SK-N-SH (cell line): ENCODE data around the gene DMD. TPM values are rescaled to one million over a fixed set of nuclear protein-coding genes. Genes with fewer than 3 reads are reported as not detected.

ENCODE experiments used
- CTCF ChIA-PET: fragments of 300-600, 350-600 bp; formaldehyde crosslinking; extraction: SDS; loops from one replicate; lab custom pipeline; 2021; lab: Yijun Ruan, JAX
- POLR2A ChIA-PET: fragments of 350-600 bp; sonication (Branson Sonifier 250); formaldehyde crosslinking; extraction: SDS; loops from one replicate; lab custom pipeline; 2020; ENCODE audit warnings: antibody characterized with exemption, inconsistent platforms; lab: Yijun Ruan, JAX
- DNase-seq: peaks from one replicate; pipeline ENCODE4 v3.0.0; 2012
- H2AFZ ChIP-seq: fragments of 200-600 bp; sonication (generic); 2 replicates; pipeline ENCODE4 v1.8.1; 2016; ENCODE audit warnings: antibody characterized with exemption, mild to moderate bottlenecking, low read depth
- H3F3A ChIP-seq: fragments of 200-600 bp; sonication (generic); replicated peaks from 2 replicates; pipeline ENCODE3; 2016; ENCODE audit warnings: antibody characterized with exemption, mild to moderate bottlenecking; ENCODE audit not compliant: insufficient read depth
- H3K27ac ChIP-seq, 2 experiments: fragments of 200-500 bp in 1 of 2; fragments of 200-600 bp in 1 of 2; sonication (Bioruptor generic) in 1 of 2; sonication (generic), shearing (Covaris generic) in 1 of 2; 2 replicates each; pipeline versions ENCODE4 v1.5.1 to v1.6.1; 2014 to 2016; ENCODE audit warnings: low read depth in 2 of 2, inconsistent platforms in 1 of 2, low read length in 1 of 2, mild to moderate bottlenecking in 1 of 2, mixed read lengths in 1 of 2
- H3K27me3 ChIP-seq: fragments of 200-600 bp; sonication (generic), shearing (Covaris generic); 2 replicates; pipeline ENCODE4 v1.6.1; 2016; ENCODE audit warnings: mixed run types; ENCODE audit not compliant: insufficient read depth
- H3K36me3 ChIP-seq, 2 experiments: fragments of 200-500 bp in 1 of 2; fragments of 200-600 bp in 1 of 2; sonication (Bioruptor generic) in 1 of 2; sonication (generic) in 1 of 2; replicated peaks in 1 of 2; 2 replicates each; pipeline versions ENCODE3 to v1.5.1; 2014 to 2016; ENCODE audit warnings: low read length in 1 of 2, mild to moderate bottlenecking in 1 of 2; ENCODE audit not compliant: insufficient read depth in 2 of 2, control insufficient read depth in 1 of 2
- H3K4me1 ChIP-seq, 2 experiments: fragments of 200-500 bp in 1 of 2; fragments of 200-600 bp in 1 of 2; sonication (Bioruptor generic) in 1 of 2; sonication (generic), shearing (Covaris generic) in 1 of 2; 2 replicates each; pipeline versions ENCODE4 v1.5.1 to v1.6.1; 2014 to 2016; ENCODE audit warnings: low read depth in 1 of 2, low read length in 1 of 2, mixed run types in 1 of 2; ENCODE audit not compliant: insufficient read depth in 2 of 2, control insufficient read depth in 1 of 2
- H3K4me2 ChIP-seq: fragments of 200-600 bp; sonication (generic), shearing (Covaris generic); 2 replicates; pipeline ENCODE4 v1.6.1; 2017; ENCODE audit warnings: mixed run types
- H3K4me3 ChIP-seq, 2 experiments: fragments of 200-500 bp in 1 of 2; fragments of 200-600 bp in 1 of 2; sonication (Bioruptor generic) in 1 of 2; sonication (generic), shearing (Covaris generic) in 1 of 2; 2 replicates each; pipeline versions ENCODE4 v1.5.1 to v1.8.1; 2014 to 2016; ENCODE audit warnings: low read depth in 2 of 2, inconsistent platforms in 1 of 2, low read length in 1 of 2, mild to moderate bottlenecking in 1 of 2, mixed read lengths in 1 of 2, moderate library complexity in 1 of 2
- H3K79me2 ChIP-seq: fragments of 200-600 bp; sonication (generic); 2 replicates; pipeline ENCODE4 v1.8.1; 2017; ENCODE audit warnings: mild to moderate bottlenecking; ENCODE audit not compliant: insufficient read depth
- H3K9ac ChIP-seq: fragments of 200-600 bp; sonication (generic); 2 replicates; pipeline ENCODE4 v1.6.1; 2017; ENCODE audit warnings: mixed run types
- H3K9me2 ChIP-seq: fragments of 200-600 bp; sonication (generic); 2 replicates; pipeline ENCODE4 v1.6.1; 2017; ENCODE audit warnings: mixed run types
- H3K9me3 ChIP-seq: fragments of 200-600 bp; sonication (generic); 2 replicates; pipeline ENCODE4 v1.6.1; 2017; ENCODE audit warnings: mixed run types, mild to moderate bottlenecking, moderate library complexity
- H4K20me1 ChIP-seq: fragments of 200-600 bp; sonication (generic); 2 replicates; pipeline ENCODE4 v1.6.1; 2017; ENCODE audit warnings: mild to moderate bottlenecking, mixed run types; ENCODE audit not compliant: insufficient read depth
- CHD2 ChIP-seq: fragments of 150-350 bp; IDR thresholded peaks from 2 replicates; pipeline ENCODE4 v1.6.1; 2018; ENCODE audit warnings: low read length; ENCODE audit not compliant: partially characterized antibody
- EP300 ChIP-seq, 2 experiments: IDR thresholded peaks; 2 replicates each; pipeline versions ENCODE4 v1.4.0 to v1.6.1; 2012; ENCODE audit warnings: borderline replicate concordance in 1 of 2, low read depth in 1 of 2, low read length in 1 of 2
- EZH2phosphoT487 ChIP-seq: fragments of 200-600 bp; sonication (generic); IDR thresholded peaks from 2 replicates; pipeline ENCODE4 v1.6.1; 2017; ENCODE audit warnings: low read depth, mixed run types, mild to moderate bottlenecking, antibody characterized with exemption, moderate library complexity, borderline replicate concordance
- FOXM1 ChIP-seq: IDR thresholded peaks from 2 replicates; pipeline ENCODE4 v1.4.0; 2012; ENCODE audit warnings: low read depth, mild to moderate bottlenecking
- GABPA ChIP-seq: IDR thresholded peaks from 2 replicates; pipeline ENCODE4 v1.4.0; 2012; ENCODE audit warnings: low read depth, mild to moderate bottlenecking
- GATA2 ChIP-seq: sonication (generic); formaldehyde crosslinking; IDR thresholded peaks from 2 replicates; pipeline ENCODE4 v1.5.0; 2020; ENCODE audit warnings: mild to moderate bottlenecking, missing genetic modification reagents
- JUND ChIP-seq: IDR thresholded peaks from 2 replicates; pipeline ENCODE4 v1.4.0; 2012
- NFIC ChIP-seq: IDR thresholded peaks from 2 replicates; pipeline ENCODE4 v1.4.0; 2012; ENCODE audit warnings: borderline replicate concordance
- NRF1 ChIP-seq: IDR thresholded peaks from 2 replicates; pipeline ENCODE4 v1.6.1; 2012; ENCODE audit warnings: low read depth, mild to moderate bottlenecking, low read length
- POLR2AphosphoS5 ChIP-seq: IDR thresholded peaks from 2 replicates; pipeline ENCODE4 v1.6.1; 2012; ENCODE audit warnings: low read depth, low read length
- RAD21 ChIP-seq: IDR thresholded peaks from 2 replicates; pipeline ENCODE4 v1.6.1; 2012; ENCODE audit warnings: mild to moderate bottlenecking, low read length
- RXRA ChIP-seq: IDR thresholded peaks from 2 replicates; pipeline ENCODE4 v1.4.0; 2012; ENCODE audit warnings: low read depth, mild to moderate bottlenecking, borderline replicate concordance
- SIN3A ChIP-seq: IDR thresholded peaks from 2 replicates; pipeline ENCODE4 v1.6.1; 2012; ENCODE audit warnings: low read depth, mild to moderate bottlenecking, low read length, moderate library complexity, borderline replicate concordance
- TAF1 ChIP-seq: IDR thresholded peaks from 2 replicates; pipeline ENCODE4 v1.6.1; 2012; ENCODE audit warnings: low read depth, mild to moderate bottlenecking, low read length, moderate library complexity, borderline replicate concordance
- YY1 ChIP-seq: IDR thresholded peaks from 2 replicates; pipeline ENCODE4 v1.4.0; 2012; ENCODE audit warnings: low read depth, mild to moderate bottlenecking
- WGBS: methylation state at CpG from one replicate; pipeline ENCODE4 v1.1.6; 2017; ENCODE audit warnings: low lambda C conversion rate; 5-methylcytosine and 5-hydroxymethylcytosine counted together
- polyA plus RNA-seq, 3 experiments: library from polyadenylated mRNA; depleted of rRNA; stranded (reverse); fragments of >200 nt; gene quantifications; 2 replicates each; pipeline ENCODE4 v1.2.3, GENCODE V29; 2012
- TF ChIP-seq, protein P1 (sequence below): fragments of 200-600 bp; sonication (generic); IDR thresholded peaks from 2 replicates; pipeline ENCODE4 v1.6.1; 2017; ENCODE audit warnings: antibody characterized with exemption, mild to moderate bottlenecking, moderate library complexity
- TF ChIP-seq, protein P2 (sequence below): fragments of 150-350 bp; IDR thresholded peaks from 2 replicates; pipeline ENCODE4 v1.6.1; 2016; ENCODE audit warnings: mild to moderate bottlenecking, low read depth, low read length
- TF ChIP-seq, protein P3 (sequence below): IDR thresholded peaks from 2 replicates; pipeline ENCODE4 v1.6.1; 2012; ENCODE audit warnings: mild to moderate bottlenecking, low read depth, low read length, moderate library complexity

DMD gene
- polyA plus RNA-seq, 1 of the 3 experiments (the other 2 are of a cell fraction): 3.9 TPM

GRCh38 chrX:31217084-31217483, 1994.3 kb downstream of the DMD start (continued):
- TF ChIP-seq, protein P1, sequence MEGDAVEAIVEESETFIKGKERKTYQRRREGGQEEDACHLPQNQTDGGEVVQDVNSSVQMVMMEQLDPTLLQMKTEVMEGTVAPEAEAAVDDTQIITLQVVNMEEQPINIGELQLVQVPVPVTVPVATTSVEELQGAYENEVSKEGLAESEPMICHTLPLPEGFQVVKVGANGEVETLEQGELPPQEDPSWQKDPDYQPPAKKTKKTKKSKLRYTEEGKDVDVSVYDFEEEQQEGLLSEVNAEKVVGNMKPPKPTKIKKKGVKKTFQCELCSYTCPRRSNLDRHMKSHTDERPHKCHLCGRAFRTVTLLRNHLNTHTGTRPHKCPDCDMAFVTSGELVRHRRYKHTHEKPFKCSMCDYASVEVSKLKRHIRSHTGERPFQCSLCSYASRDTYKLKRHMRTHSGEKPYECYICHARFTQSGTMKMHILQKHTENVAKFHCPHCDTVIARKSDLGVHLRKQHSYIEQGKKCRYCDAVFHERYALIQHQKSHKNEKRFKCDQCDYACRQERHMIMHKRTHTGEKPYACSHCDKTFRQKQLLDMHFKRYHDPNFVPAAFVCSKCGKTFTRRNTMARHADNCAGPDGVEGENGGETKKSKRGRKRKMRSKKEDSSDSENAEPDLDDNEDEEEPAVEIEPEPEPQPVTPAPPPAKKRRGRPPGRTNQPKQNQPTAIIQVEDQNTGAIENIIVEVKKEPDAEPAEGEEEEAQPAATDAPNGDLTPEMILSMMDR: no peak
- no peak for TF ChIP-seq RXRA
- TF ChIP-seq TAF1: no peak
- TF ChIP-seq CHD2: no peak
- no peak for TF ChIP-seq NFIC

- no peaks in the 10 kb centered on the region for H3K79me2 ChIP-seq
- no peaks in the 10 kb centered on the region for H4K20me1 ChIP-seq
- no peaks in the 10 kb centered on the region for H3K9me2 ChIP-seq
- H3K27ac ChIP-seq: no peak overlapping the region
- ChIA-PET CTCF (interaction anchor here (1.0 to 2.0 kb wide), 3 partner anchors 8 to 449 kb away, joined by 3 to 17 read pairs (median 5); no protein-coding TSS in a partner anchor), POLR2A (no interaction called here)
- TF ChIP-seq EZH2phosphoT487 (no peak), GABPA (no peak), NRF1 (no peak), POLR2AphosphoS5 (no peak), SIN3A (no peak), GATA2 (CRISPR knock-in tag) (no peak), YY1 (no peak), RAD21 (no peak), FOXM1 (no peak), EP300 (IDR thresholded peaks at IDR 0.05; ENCODE audit: borderline replicate concordance in 1 of 2, low read depth in 1 of 2, low read length in 1 of 2) (no peak), CHD2 (no peak), JUND (no peak)
- TF ChIP-seq, protein P2, sequence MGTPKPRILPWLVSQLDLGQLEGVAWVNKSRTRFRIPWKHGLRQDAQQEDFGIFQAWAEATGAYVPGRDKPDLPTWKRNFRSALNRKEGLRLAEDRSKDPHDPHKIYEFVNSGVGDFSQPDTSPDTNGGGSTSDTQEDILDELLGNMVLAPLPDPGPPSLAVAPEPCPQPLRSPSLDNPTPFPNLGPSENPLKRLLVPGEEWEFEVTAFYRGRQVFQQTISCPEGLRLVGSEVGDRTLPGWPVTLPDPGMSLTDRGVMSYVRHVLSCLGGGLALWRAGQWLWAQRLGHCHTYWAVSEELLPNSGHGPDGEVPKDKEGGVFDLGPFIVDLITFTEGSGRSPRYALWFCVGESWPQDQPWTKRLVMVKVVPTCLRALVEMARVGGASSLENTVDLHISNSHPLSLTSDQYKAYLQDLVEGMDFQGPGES: no peak
- TF ChIP-seq, protein P3, sequence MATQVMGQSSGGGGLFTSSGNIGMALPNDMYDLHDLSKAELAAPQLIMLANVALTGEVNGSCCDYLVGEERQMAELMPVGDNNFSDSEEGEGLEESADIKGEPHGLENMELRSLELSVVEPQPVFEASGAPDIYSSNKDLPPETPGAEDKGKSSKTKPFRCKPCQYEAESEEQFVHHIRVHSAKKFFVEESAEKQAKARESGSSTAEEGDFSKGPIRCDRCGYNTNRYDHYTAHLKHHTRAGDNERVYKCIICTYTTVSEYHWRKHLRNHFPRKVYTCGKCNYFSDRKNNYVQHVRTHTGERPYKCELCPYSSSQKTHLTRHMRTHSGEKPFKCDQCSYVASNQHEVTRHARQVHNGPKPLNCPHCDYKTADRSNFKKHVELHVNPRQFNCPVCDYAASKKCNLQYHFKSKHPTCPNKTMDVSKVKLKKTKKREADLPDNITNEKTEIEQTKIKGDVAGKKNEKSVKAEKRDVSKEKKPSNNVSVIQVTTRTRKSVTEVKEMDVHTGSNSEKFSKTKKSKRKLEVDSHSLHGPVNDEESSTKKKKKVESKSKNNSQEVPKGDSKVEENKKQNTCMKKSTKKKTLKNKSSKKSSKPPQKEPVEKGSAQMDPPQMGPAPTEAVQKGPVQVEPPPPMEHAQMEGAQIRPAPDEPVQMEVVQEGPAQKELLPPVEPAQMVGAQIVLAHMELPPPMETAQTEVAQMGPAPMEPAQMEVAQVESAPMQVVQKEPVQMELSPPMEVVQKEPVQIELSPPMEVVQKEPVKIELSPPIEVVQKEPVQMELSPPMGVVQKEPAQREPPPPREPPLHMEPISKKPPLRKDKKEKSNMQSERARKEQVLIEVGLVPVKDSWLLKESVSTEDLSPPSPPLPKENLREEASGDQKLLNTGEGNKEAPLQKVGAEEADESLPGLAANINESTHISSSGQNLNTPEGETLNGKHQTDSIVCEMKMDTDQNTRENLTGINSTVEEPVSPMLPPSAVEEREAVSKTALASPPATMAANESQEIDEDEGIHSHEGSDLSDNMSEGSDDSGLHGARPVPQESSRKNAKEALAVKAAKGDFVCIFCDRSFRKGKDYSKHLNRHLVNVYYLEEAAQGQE: no peak
- H2AFZ ChIP-seq: no peak overlapping the region
- no peaks in the 10 kb centered on the region for H3K9me3 ChIP-seq
- no peak overlapping the region for H3K4me2 ChIP-seq
- no peaks in the 10 kb centered on the region for H3F3A ChIP-seq
- no peak overlapping the region for H3K9ac ChIP-seq
- H3K4me1 ChIP-seq: no peaks in the 10 kb centered on the region
- H3K27me3 ChIP-seq: no peaks in the 10 kb centered on the region
- WGBS: 44% methylated on average over 7 of the region's 7 CpGs
- no peak overlapping the region for H3K4me3 ChIP-seq
- no peaks in the 10 kb centered on the region for H3K36me3 ChIP-seq
- no peak for DNase-seq
These were observed 1996.0 kb downstream of the DMD start for GRCh38 chrX:31215277-31215815.
